Ovary (tissue), 3 donors: ENCODE results near the gene WDR54.

ENCODE experiments used
- POLR2A ChIP-seq: fragments of 450-650 bp; IDR thresholded peaks from one replicate; pipeline ENCODE4 v1.6.1; 2017; ENCODE audit warnings: antibody characterized with exemption, mild to moderate bottlenecking, moderate library complexity
- TF ChIP-seq, protein P1 (sequence below), 3 donors: fragments of 450-650 bp in 2 of 3; fragments of 200-600 bp in 1 of 3; IDR thresholded peaks; one replicate each; pipeline versions ENCODE4 v1.5.1 to v1.8.0; 2016 to 2022; ENCODE audit warnings: antibody characterized with exemption in 3 of 3, mild to moderate bottlenecking in 1 of 3
- donor health status: DM: no; HTN: no; CAD: no.

DNA sequence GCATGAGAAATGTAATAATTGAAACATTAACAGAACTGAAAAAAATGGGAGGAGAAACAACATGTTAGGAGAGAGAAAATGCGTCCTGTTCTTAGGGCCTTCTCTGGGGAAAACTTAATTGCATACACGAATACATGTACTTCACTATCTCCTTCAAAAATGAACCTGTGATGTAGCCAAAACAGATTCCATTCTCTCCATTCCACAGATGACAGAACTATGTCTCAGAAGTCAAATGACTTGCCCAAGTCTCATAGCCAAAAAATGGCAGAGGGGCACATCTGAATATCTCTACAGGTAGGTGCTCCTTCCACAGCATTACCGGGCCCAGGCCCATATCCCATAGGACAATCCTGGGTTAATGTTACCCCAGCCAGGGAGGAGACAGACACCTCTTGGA lies 37.5 kb upstream of the WDR54 start:
- TF ChIP-seq, protein P1, sequence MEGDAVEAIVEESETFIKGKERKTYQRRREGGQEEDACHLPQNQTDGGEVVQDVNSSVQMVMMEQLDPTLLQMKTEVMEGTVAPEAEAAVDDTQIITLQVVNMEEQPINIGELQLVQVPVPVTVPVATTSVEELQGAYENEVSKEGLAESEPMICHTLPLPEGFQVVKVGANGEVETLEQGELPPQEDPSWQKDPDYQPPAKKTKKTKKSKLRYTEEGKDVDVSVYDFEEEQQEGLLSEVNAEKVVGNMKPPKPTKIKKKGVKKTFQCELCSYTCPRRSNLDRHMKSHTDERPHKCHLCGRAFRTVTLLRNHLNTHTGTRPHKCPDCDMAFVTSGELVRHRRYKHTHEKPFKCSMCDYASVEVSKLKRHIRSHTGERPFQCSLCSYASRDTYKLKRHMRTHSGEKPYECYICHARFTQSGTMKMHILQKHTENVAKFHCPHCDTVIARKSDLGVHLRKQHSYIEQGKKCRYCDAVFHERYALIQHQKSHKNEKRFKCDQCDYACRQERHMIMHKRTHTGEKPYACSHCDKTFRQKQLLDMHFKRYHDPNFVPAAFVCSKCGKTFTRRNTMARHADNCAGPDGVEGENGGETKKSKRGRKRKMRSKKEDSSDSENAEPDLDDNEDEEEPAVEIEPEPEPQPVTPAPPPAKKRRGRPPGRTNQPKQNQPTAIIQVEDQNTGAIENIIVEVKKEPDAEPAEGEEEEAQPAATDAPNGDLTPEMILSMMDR (IDR thresholded peaks at IDR 0.05), result no peak
- TF ChIP-seq POLR2A, result no peak
